Neural progenitor cell (in vitro differentiated cells): ENCODE data around the gene FAM32A. TPM values are rescaled to one million over a fixed set of nuclear protein-coding genes. Genes with fewer than 3 reads are reported as not detected.

ENCODE experiments used
- DNase-seq: peaks from one replicate; pipeline ENCODE4 v3.0.0-alpha.2; 2016; ENCODE audit warnings: low spot score
- H2AFZ ChIP-seq: fragments of 200-600 bp; sonication (generic); replicated peaks from 2 replicates; pipeline ENCODE4 v1.6.1; 2016; ENCODE audit warnings: antibody characterized with exemption
- H3F3A ChIP-seq: fragments of 200-600 bp; sonication (generic); 2 replicates; pipeline ENCODE4 v1.6.1; 2016; ENCODE audit warnings: antibody characterized with exemption, low read depth
- H3K27ac ChIP-seq: fragments of 200-600 bp; sonication (generic); 2 replicates; pipeline ENCODE4 v1.5.1; 2016; ENCODE audit warnings: mild to moderate bottlenecking
- H3K27me3 ChIP-seq: fragments of 200-600 bp; sonication (generic); 2 replicates; pipeline ENCODE4 v1.6.1; 2016; ENCODE audit warnings: mild to moderate bottlenecking, moderate library complexity
- H3K36me3 ChIP-seq: fragments of 200-600 bp; sonication (generic); 2 replicates; pipeline ENCODE4 v1.5.1; 2016
- H3K4me1 ChIP-seq: fragments of 200-600 bp; sonication (generic); 2 replicates; pipeline ENCODE4 v1.6.1; 2016; ENCODE audit warnings: mixed run types
- H3K4me2 ChIP-seq: fragments of 200-600 bp; sonication (generic); 2 replicates; pipeline ENCODE4 v1.6.1; 2016
- H3K4me3 ChIP-seq: fragments of 200-600 bp; sonication (generic); 2 replicates; pipeline ENCODE4 v1.5.1; 2016
- H3K79me2 ChIP-seq: fragments of 200-600 bp; sonication (generic); 2 replicates; pipeline ENCODE4 v1.6.1; 2016; ENCODE audit warnings: low read depth
- H3K9ac ChIP-seq: fragments of 200-600 bp; sonication (generic); 2 replicates; pipeline ENCODE4 v1.6.1; 2016
- H3K9me3 ChIP-seq: fragments of 200-600 bp; sonication (generic); 2 replicates; pipeline ENCODE4 v1.5.1; 2016; ENCODE audit warnings: low read depth
- H4K20me1 ChIP-seq: fragments of 200-600 bp; sonication (generic); 2 replicates; pipeline ENCODE4 v1.6.1; 2016; ENCODE audit warnings: low read depth
- H3K27ac Mint-ChIP-seq: 3 replicates; pipeline ENCODE4 v1.8.0; 2021; ENCODE audit warnings: mixed read lengths
- H3K27me3 Mint-ChIP-seq: 2 replicates; pipeline ENCODE4 v1.8.0; 2022; ENCODE audit warnings: low read depth, mild to moderate bottlenecking, inconsistent platforms, moderate library complexity, mixed read lengths; ENCODE audit not compliant: insufficient read depth
- H3K36me3 Mint-ChIP-seq: 3 replicates; pipeline ENCODE4 v1.8.0; 2021; ENCODE audit warnings: mixed read lengths
- H3K4me1 Mint-ChIP-seq: 3 replicates; pipeline ENCODE4 v1.8.0; 2021; ENCODE audit warnings: mixed read lengths
- H3K4me3 Mint-ChIP-seq: 3 replicates; pipeline ENCODE4 v1.8.0; 2021; ENCODE audit warnings: mild to moderate bottlenecking, moderate library complexity, mixed read lengths
- H3K9me3 Mint-ChIP-seq: 3 replicates; pipeline ENCODE4 v1.8.0; 2020; ENCODE audit warnings: mixed read lengths
- CTCF ChIP-seq: fragments of 200-600 bp; sonication (generic); IDR thresholded peaks from 2 replicates; pipeline ENCODE4 v1.5.1; 2017; ENCODE audit warnings: antibody characterized with exemption, mild to moderate bottlenecking
- EZH2 ChIP-seq: fragments of 200-600 bp; sonication (generic); IDR thresholded peaks from 2 replicates; pipeline ENCODE4 v1.6.1; 2017; ENCODE audit warnings: antibody characterized with exemption, mild to moderate bottlenecking, moderate library complexity
- EZH2phosphoT487 ChIP-seq: fragments of 200-600 bp; sonication (generic); IDR thresholded peaks from 2 replicates; pipeline ENCODE4 v1.6.1; 2017; ENCODE audit warnings: antibody characterized with exemption
- total RNA-seq: library from RNA; depleted of rRNA; stranded (reverse); fragments of >200 nt; gene quantifications from 2 replicates; pipeline ENCODE4 v1.2.3, GENCODE V29; 2015; ENCODE audit warnings: low replicate concordance

Gene FAM32A
- total RNA-seq, 1 donor from 2014 or later, result 139 TPM

DNA sequence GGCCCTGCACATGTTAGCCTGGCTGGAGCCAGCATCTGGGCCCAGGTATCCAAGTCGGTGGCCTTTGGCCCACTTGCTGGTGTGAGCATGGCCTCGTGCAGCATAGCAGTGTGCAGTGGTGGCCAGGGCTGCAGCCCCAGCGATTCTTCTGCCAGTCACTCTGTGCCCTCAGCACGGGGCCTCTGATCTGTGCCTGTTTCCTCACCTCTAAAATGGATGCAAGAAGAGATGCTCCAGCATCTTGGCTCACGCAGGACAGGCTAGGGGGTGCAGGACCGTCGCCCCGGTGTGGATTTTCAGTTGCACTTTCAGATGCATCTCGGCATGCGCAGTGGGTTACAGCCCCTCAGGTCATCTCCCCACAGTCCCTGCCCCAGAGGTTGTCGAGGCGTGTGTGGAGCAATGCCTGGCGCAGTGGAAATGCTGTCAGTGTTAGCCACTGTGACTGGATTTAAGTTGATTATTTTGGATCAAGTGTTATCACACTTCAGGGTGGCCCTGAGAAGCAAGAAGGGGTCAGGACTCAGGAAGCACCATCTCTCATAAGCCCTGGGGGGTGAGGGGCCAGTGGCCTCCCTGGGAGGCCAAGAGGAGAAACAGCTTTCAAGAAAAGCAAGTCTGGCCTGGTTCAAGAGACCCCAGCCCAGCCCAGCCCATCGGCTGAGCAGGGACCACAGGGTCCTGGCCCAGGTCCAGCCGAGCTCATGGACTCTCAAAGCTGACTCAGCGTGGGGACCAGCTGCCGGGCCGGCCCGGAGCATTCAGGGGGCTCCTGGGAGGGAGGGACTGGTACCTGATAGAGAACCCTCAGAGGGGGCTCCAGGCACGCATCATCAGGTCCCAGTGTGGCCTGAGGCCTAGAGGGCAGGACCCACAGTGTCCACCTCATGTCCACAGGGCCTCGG, 40.3 kb downstream of the FAM32A start:
- Histone ChIP-seq H3K9me3 (no peaks in the 10 kb centered on the region), H3K36me3 (no peaks in the 10 kb centered on the region), H3K4me1 (no peaks in the 10 kb centered on the region), H4K20me1 (no peaks in the 10 kb centered on the region), H3K27ac (no peak overlapping the region), H3K4me2 (no peak overlapping the region), H3K27me3 (no peaks in the 10 kb centered on the region), H3K79me2 (no peaks in the 10 kb centered on the region), H2AFZ (no peak overlapping the region), H3F3A (no peaks in the 10 kb centered on the region), H3K9ac (no peak overlapping the region), H3K4me3 (no peak overlapping the region)
- peaks cover 31% of the 10 kb centered on the region for H3K36me3 Mint-ChIP-seq
- peaks cover 15% of the 10 kb centered on the region for H3K9me3 Mint-ChIP-seq
- no peak overlapping the region for H3K27ac Mint-ChIP-seq
- H3K4me3 Mint-ChIP-seq, result no peak overlapping the region
- H3K27me3 Mint-ChIP-seq, result peaks cover 2% of the 10 kb centered on the region
- H3K4me1 Mint-ChIP-seq, result no peaks in the 10 kb centered on the region
- DNase-seq, result no peak
- TF ChIP-seq CTCF (no peak), EZH2 (no peak), EZH2phosphoT487 (no peak)

DNA sequence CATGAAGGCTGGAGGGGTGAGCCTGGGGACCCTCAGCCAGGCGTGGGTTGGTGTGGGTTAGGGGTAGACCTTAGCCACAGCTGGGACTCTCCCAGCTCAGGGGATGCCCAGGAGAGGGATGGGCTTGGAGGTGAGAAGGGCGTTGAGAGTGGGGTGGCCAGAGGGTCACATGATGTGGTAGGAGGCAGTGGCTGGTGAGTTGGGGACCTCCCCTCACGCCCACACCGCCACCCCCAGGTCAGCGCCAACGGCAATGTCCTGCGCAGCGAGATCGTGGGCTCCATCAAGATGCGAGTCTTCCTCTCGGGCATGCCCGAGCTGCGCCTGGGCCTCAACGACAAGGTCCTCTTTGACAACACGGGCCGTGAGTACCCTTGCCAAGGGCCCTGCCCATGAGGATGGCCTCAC, 41.0 kb downstream of the FAM32A start:
- no peaks in the 10 kb centered on the region for H3K79me2 ChIP-seq
- peak overlapping the region; percentile 53 for H3K27ac Mint-ChIP-seq

GRCh38 chr19:16226878-16227836, 41.9 kb downstream of the FAM32A start:
- no peaks in the 10 kb centered on the region for H4K20me1 ChIP-seq

More for the DNA sequence above, 41.0 kb downstream of the FAM32A start:
- Mint-ChIP-seq H3K4me1 (no peaks in the 10 kb centered on the region), H3K9me3 (peaks cover 9% of the 10 kb centered on the region), H3K4me3 (no peak overlapping the region), H3K36me3 (peaks cover 27% of the 10 kb centered on the region), H3K27me3 (peaks cover 2% of the 10 kb centered on the region)
- no peak overlapping the region for H2AFZ ChIP-seq
- no peak overlapping the region for H3K27ac ChIP-seq
- H3K4me2 ChIP-seq, result no peak overlapping the region
- H3K27me3 ChIP-seq, result no peaks in the 10 kb centered on the region
- H3F3A ChIP-seq, result no peaks in the 10 kb centered on the region
- TF ChIP-seq EZH2phosphoT487 (no peak), CTCF (no peak), EZH2 (no peak)
- H3K9ac ChIP-seq, result no peak overlapping the region
- no peaks in the 10 kb centered on the region for H3K36me3 ChIP-seq
- no peak for DNase-seq
- H3K4me3 ChIP-seq, result no peak overlapping the region
- H3K9me3 ChIP-seq, result no peaks in the 10 kb centered on the region
- H3K4me1 ChIP-seq, result no peaks in the 10 kb centered on the region
- no peaks in the 10 kb centered on the region for H4K20me1 ChIP-seq

More at GRCh38 chr19:16226878-16227836, 41.9 kb downstream of the FAM32A start:
- H3K9me3 ChIP-seq, result no peaks in the 10 kb centered on the region
- H3F3A ChIP-seq, result no peaks in the 10 kb centered on the region
- H3K4me3 ChIP-seq, result no peak overlapping the region
- peaks cover 25% of the 10 kb centered on the region for H3K36me3 Mint-ChIP-seq
- no peaks in the 10 kb centered on the region for H3K27me3 ChIP-seq
- no peak for DNase-seq
- H3K4me1 Mint-ChIP-seq, result no peaks in the 10 kb centered on the region
- no peak overlapping the region for H3K9ac ChIP-seq
- no peak overlapping the region for H3K27ac Mint-ChIP-seq
- H3K4me2 ChIP-seq, result no peak overlapping the region
- no peak overlapping the region for H3K27ac ChIP-seq
- no peaks in the 10 kb centered on the region for H3K36me3 ChIP-seq
- no peaks in the 10 kb centered on the region for H3K79me2 ChIP-seq
- H3K27me3 Mint-ChIP-seq, result peaks cover 5% of the 10 kb centered on the region
- peaks cover 2% of the 10 kb centered on the region for H3K9me3 Mint-ChIP-seq
- H3K4me3 Mint-ChIP-seq, result no peak overlapping the region
- no peak overlapping the region for H2AFZ ChIP-seq
- TF ChIP-seq CTCF (no peak), EZH2 (no peak), EZH2phosphoT487 (no peak)
- no peaks in the 10 kb centered on the region for H3K4me1 ChIP-seq
